GM12878 (cell line): Measurements from ENCODE around the gene NPAS3. TPM values are rescaled to one million over a fixed set of nuclear protein-coding genes. Genes with fewer than 3 reads are reported as not detected.

Experiments used
- ATAC-seq: fragments of 200-7000 bp; cut with Tn5 transposase; 3 replicates; pipeline ENCODE4 v1.9.1; 2020; ENCODE audit warnings: mild to moderate bottlenecking, moderate library complexity
- BruUV-seq: library from RNA; stranded (reverse); fragments of 400-500 nt; replicated peaks from 2 replicates; lab custom pipeline; 2021; lab: Mats Ljungman, UMichigan
- CTCF ChIA-PET: fragments of 300-600 bp; sonication (Branson Sonifier 250); formaldehyde crosslinking; extraction: SDS; loops from one replicate; lab custom pipeline; 2021; ENCODE audit warnings: inconsistent platforms; lab: Yijun Ruan, JAX
- POLR2A ChIA-PET: fragments of 350-600 bp; formaldehyde crosslinking; extraction: SDS; loops from one replicate; lab custom pipeline; 2021; ENCODE audit warnings: inconsistent platforms; lab: Charles Lee
- RAD21 ChIA-PET: fragments of 300-600 bp; sonication (Branson Sonifier 250); formaldehyde crosslinking; loops from one replicate; lab custom pipeline; 2023; ENCODE audit warnings: antibody characterized with exemption; ENCODE audit not compliant: unreplicated experiment; lab: Charles Lee
- SMC1A ChIA-PET: fragments of 300-600 bp; sonication (Branson Sonifier 250); formaldehyde crosslinking; loops from one replicate; lab custom pipeline; 2023; ENCODE audit not compliant: unreplicated experiment, uncharacterized antibody; lab: Charles Lee
- DNase-seq: peaks from one replicate; pipeline ENCODE4 v3.0.0-alpha.2; 2011; ENCODE audit warnings: low read depth, low spot score
- FAIRE-seq: peaks from 3 replicates; lab custom pipeline; 2011; peaks lifted over from hg19 to GRCh38; lab: Jason Lieb, UNC
- H2AFZ ChIP-seq: 2 replicates; pipeline ENCODE4 v1.6.0; 2011; ENCODE audit warnings: low read depth, low read length, control low read depth; ENCODE audit not compliant: control insufficient read depth
- H3K27ac ChIP-seq: 2 replicates; pipeline ENCODE4 v1.5.1; 2011; ENCODE audit warnings: control low read depth; ENCODE audit not compliant: control insufficient read depth, insufficient read depth
- H3K27me3 ChIP-seq, 2 experiments: replicated peaks in 1 of 2; 2 replicates each; pipeline versions ENCODE4 v1.6.0 to v1.6.1; 2011; ENCODE audit warnings: low read length in 1 of 2; ENCODE audit not compliant: control insufficient read depth in 2 of 2, insufficient read depth in 2 of 2
- H3K36me3 ChIP-seq, 2 experiments: 2 replicates each; pipeline ENCODE4 v1.5.1; 2011; ENCODE audit warnings: low read length in 1 of 2; ENCODE audit not compliant: control insufficient read depth in 2 of 2, insufficient read depth in 2 of 2
- H3K4me1 ChIP-seq: 2 replicates; pipeline ENCODE4 v1.6.1; 2011; ENCODE audit warnings: mild to moderate bottlenecking, low read length, moderate library complexity, mixed read lengths; ENCODE audit not compliant: control insufficient read depth, insufficient read depth
- H3K4me2 ChIP-seq: 2 replicates; pipeline ENCODE4 v1.6.0; 2011; ENCODE audit warnings: control low read depth; ENCODE audit not compliant: control insufficient read depth, insufficient read depth
- H3K4me3 ChIP-seq: fragments of 200-600 bp; sonication (generic); 2 replicates; pipeline ENCODE4 v1.5.1; 2016
- H3K79me2 ChIP-seq: 2 replicates; pipeline ENCODE4 v1.6.0; 2011; ENCODE audit warnings: low read length; ENCODE audit not compliant: control insufficient read depth, insufficient read depth
- H3K9ac ChIP-seq: 2 replicates; pipeline ENCODE4 v1.8.0; 2011; ENCODE audit warnings: low read length, control low read depth, mixed read lengths; ENCODE audit not compliant: control insufficient read depth, insufficient read depth
- H3K9me3 ChIP-seq: replicated peaks from 3 replicates; pipeline ENCODE4 v1.5.1; 2011; ENCODE audit warnings: mild to moderate bottlenecking, low read length; ENCODE audit not compliant: control insufficient read depth, insufficient read depth
- H4K20me1 ChIP-seq: 2 replicates; pipeline ENCODE4 v1.6.0; 2011; ENCODE audit not compliant: control insufficient read depth, insufficient read depth
- ATF2 ChIP-seq: IDR thresholded peaks from 2 replicates; pipeline ENCODE4 v1.6.1; 2012; ENCODE audit warnings: low read length, inconsistent platforms
- HDGF ChIP-seq: fragments of 450-650 bp; IDR thresholded peaks from 2 replicates; pipeline ENCODE4 v1.6.1; 2016; ENCODE audit warnings: antibody characterized with exemption
- NRF1 ChIP-seq: conservative IDR thresholded peaks from 2 replicates; pipeline ENCODE4 v1.6.1; 2011; ENCODE audit warnings: mild to moderate bottlenecking, low read depth, low read length, improper control_type of control experiment
- PBX3 ChIP-seq: IDR thresholded peaks from 2 replicates; pipeline ENCODE4 v1.6.1; 2011; ENCODE audit warnings: mild to moderate bottlenecking, low read depth, low read length, moderate library complexity; ENCODE audit not compliant: insufficient replicate concordance
- RAD21 ChIP-seq: IDR thresholded peaks from 2 replicates; pipeline ENCODE4 v1.6.1; 2011; ENCODE audit warnings: mild to moderate bottlenecking, low read depth, low read length, moderate library complexity; ENCODE audit not compliant: insufficient read depth
- WGBS: methylation state at CpG from one replicate; pipeline ENCODE4 v1.1.6; 2016; ENCODE audit warnings: low lambda C conversion rate; ENCODE audit not compliant: insufficient replicate concordance, insufficient coverage; ENCODE audit errors: missing lambda C conversion rate; 5-methylcytosine and 5-hydroxymethylcytosine counted together
- in situ Hi-C: fragments of 300-500 bp; cut with MboI; formaldehyde crosslinking; loops from 9 replicates; pipeline ENCODE4 v1.14.3; 2018; ENCODE audit warnings: mixed read lengths
- intact Hi-C: fragments of 100-400 bp; cut with micrococcal nuclease; formaldehyde crosslinking; loops from one replicate; pipeline ENCODE4 v1.14.2; 2022; ENCODE audit not compliant: unreplicated experiment
- polyA plus RNA-seq, 11 experiments: library from polyadenylated mRNA; depleted of rRNA in 4 of 11; unstranded in 6 of 11; stranded (reverse) in 5 of 11; fragments of >200 nt; fragmentation: Nextera tagmentation in 4 of 11; fragmentation: Illumina TruSeq in 1 of 11; extraction: Ambion mirVana in 4 of 11; extraction: Trizol in 1 of 11; gene quantifications; 1 replicate in 1 of 11; 2 replicates in 10 of 11; pipeline versions ENCODE4 v1.2.1 to v1.2.3, GENCODE V29; 2011 to 2016; ENCODE audit warnings: inconsistent platforms in 2 of 11, missing spikeins in 2 of 11, low read depth in 1 of 11
- total RNA-seq, 4 experiments: library from RNA; depleted of rRNA in 3 of 4; stranded (reverse); fragments of >200 nt in 3 of 4; fragmentation: Illumina TruSeq in 1 of 4; extraction: Trizol in 1 of 4; gene quantifications; 2 replicates each; pipeline versions ENCODE4 v1.2.1 to v1.2.3, GENCODE V29; 2013 to 2021

The NPAS3 gene
- total and polyA plus RNA-seq, 10 of the 15 experiments (the other 5 are each of a cell fraction or from before 2014, with no cell fraction given): under 0.01 to 2.7 (median 0.03) TPM; not detected in 6

- Histone ChIP-seq H3K27me3 (no peaks in the 10 kb centered on the region), H3K27ac (no peak overlapping the region), H3K4me1 (no peaks in the 10 kb centered on the region), H3K4me3 (no peak overlapping the region), H2AFZ (no peak overlapping the region), H3K79me2 (no peaks in the 10 kb centered on the region), H3K4me2 (no peak overlapping the region), H4K20me1 (no peaks in the 10 kb centered on the region), H3K36me3 (no peaks in the 10 kb centered on the region), H3K9me3 (no peaks in the 10 kb centered on the region), H3K9ac (no peak overlapping the region)
- no peak for TF ChIP-seq PBX3
- TF ChIP-seq RAD21: no peak
- no peak for TF ChIP-seq HDGF
- TF ChIP-seq ATF2: no peak
- TF ChIP-seq NRF1: no peak
- ChIA-PET RAD21 (no interaction called here), POLR2A (no interaction called here), SMC1A (no interaction called here), CTCF (no interaction called here)
- intact Hi-C loops: no loop called here
- FAIRE-seq (no peak), DNase-seq (no peak), ATAC-seq (no peak)
- WGBS: 66% methylated on average over 3 of the region's 3 CpGs
- BruUV-seq: no TSS peak
- in situ Hi-C loops: no loop called here
These were observed 181.7 kb downstream of the NPAS3 start for GRCh38 chr14:33120341-33120740.
